WI38 (cell line): Measurements from ENCODE around the gene UNC79.

Experiments
- H3K4me3 ChIP-seq: 2 replicates; pipeline ENCODE4 v1.5.1; 2011; ENCODE audit warnings: low read depth, mild to moderate bottlenecking, control low read depth, low read length
- CTCF ChIP-seq: IDR thresholded peaks from 2 replicates; pipeline ENCODE4 v1.5.1; 2012; ENCODE audit warnings: low read depth, mild to moderate bottlenecking, control low read depth, low read length

UNC79 gene

GRCh38 chr14:93733631-93734030 is 302.9 kb downstream of the UNC79 start:
- no peak for TF ChIP-seq CTCF
- H3K4me3 ChIP-seq: no peak overlapping the region

GRCh38 chr14:93734086-93734822 is 303.5 kb downstream of the UNC79 start:
- no peak overlapping the region for H3K4me3 ChIP-seq
- no peak for TF ChIP-seq CTCF

GRCh38 chr14:93735206-93735605 is 304.5 kb downstream of the UNC79 start:
- no peak overlapping the region for H3K4me3 ChIP-seq
- TF ChIP-seq CTCF: no peak

- no peak overlapping the region for H3K4me3 ChIP-seq
- TF ChIP-seq CTCF: no peak
These were observed 305.8 kb downstream of the UNC79 start for GRCh38 chr14:93736378-93737014.

GRCh38 chr14:93737634-93738033 is 306.9 kb downstream of the UNC79 start:
- H3K4me3 ChIP-seq: no peak overlapping the region
- TF ChIP-seq CTCF: no peak

GRCh38 chr14:93741556-93742230 is 311.0 kb downstream of the UNC79 start:
- H3K4me3 ChIP-seq: no peak overlapping the region
- TF ChIP-seq CTCF: no peak

GRCh38 chr14:93742761-93743160 is 312.0 kb downstream of the UNC79 start:
- H3K4me3 ChIP-seq: no peak overlapping the region
- no peak for TF ChIP-seq CTCF
